Suppressor macrophage treated with lipopolysaccharide for 1 hour (primary cell): ENCODE data around the gene GALNT18.
"Not testable (repeated sequence)": the region's sequence is repeated elsewhere in the genome, so short reads cannot be mapped to it uniquely, and the experiment has no call there.

Experiments used
- DNase-seq, 3 donors: peaks; one replicate each; pipeline ENCODE4 v3.0.0-alpha.2; 2020 to 2022

Gene GALNT18

GRCh38 chr11:11380340-11380739 lies 241.5 kb downstream of the GALNT18 start:
- no peak for DNase-seq

- no peak for DNase-seq
Measured at GRCh38 chr11:11379661-11380060, 242.1 kb downstream of the GALNT18 start.

- DNase-seq = no peak
Measured at GRCh38 chr11:11378184-11378940, 243.4 kb downstream of the GALNT18 start.

- DNase-seq = no peak
Measured at GRCh38 chr11:11374358-11375148, 247.3 kb downstream of the GALNT18 start.

- DNase-seq = no peak
Measured at GRCh38 chr11:11373934-11374333, 247.9 kb downstream of the GALNT18 start.

GRCh38 chr11:11372461-11372860 lies 249.3 kb downstream of the GALNT18 start:
- DNase-seq = no peak

GRCh38 chr11:11370962-11371303 lies 250.9 kb downstream of the GALNT18 start:
- no peak for DNase-seq

- peak; percentile 27 to 79 (median 75) for DNase-seq
Measured at GRCh38 chr11:11370255-11370961, 251.4 kb downstream of the GALNT18 start.

GRCh38 chr11:11366793-11367192 lies 255.0 kb downstream of the GALNT18 start:
- peak in 2 of 3 donors; percentile 22 to 29 for DNase-seq

GRCh38 chr11:11363674-11364073 lies 258.1 kb downstream of the GALNT18 start:
- DNase-seq = no peak

- no peak for DNase-seq
Measured at GRCh38 chr11:11359611-11360010, 262.2 kb downstream of the GALNT18 start.

GRCh38 chr11:11356842-11357241 lies 265.0 kb downstream of the GALNT18 start:
- DNase-seq = no peak

- DNase-seq = not testable (repeated sequence)
Measured at GRCh38 chr11:11352878-11353277, 268.9 kb downstream of the GALNT18 start, which contains the start of gene CSNK2A3. TSS of gene CSNK2A3 (minus strand) at chr11:11353250. CDS start at chr11:11353119, 131 bp downstream.

GRCh38 chr11:11351851-11352250 lies 270.0 kb downstream of the GALNT18 start:
- DNase-seq = not testable (repeated sequence)

GRCh38 chr11:11351042-11351586 lies 270.7 kb downstream of the GALNT18 start:
- no peak for DNase-seq

- DNase-seq = no peak
Measured at GRCh38 chr11:11349870-11350337, 271.9 kb downstream of the GALNT18 start.

- DNase-seq = no peak
Measured at GRCh38 chr11:11349106-11349825, 272.5 kb downstream of the GALNT18 start.

- DNase-seq = no peak
Measured at GRCh38 chr11:11348303-11348702, 273.5 kb downstream of the GALNT18 start.

- DNase-seq = no peak
Measured at GRCh38 chr11:11347592-11347991, 274.2 kb downstream of the GALNT18 start.

GRCh38 chr11:11346303-11346702 lies 275.5 kb downstream of the GALNT18 start:
- no peak for DNase-seq

- DNase-seq = no peak
Measured at GRCh38 chr11:11345099-11345498, 276.7 kb downstream of the GALNT18 start.

- peak in 1 of 3 donors; percentile 38 for DNase-seq
Measured at GRCh38 chr11:11344045-11344444, 277.8 kb downstream of the GALNT18 start.
